Heart left ventricle (tissue), 16 donors: ENCODE results near the gene MRPL46. TPM values are rescaled to one million over a fixed set of nuclear protein-coding genes. Genes with fewer than 3 reads are reported as not detected.

Experiments used
- ATAC-seq, 4 donors: fragments of 200-7000 bp; cut with Tn5 transposase; one replicate each; pipeline ENCODE4 v1.9.1; 2020 to 2022; ENCODE audit warnings: moderate library complexity in 4 of 4, mild to moderate bottlenecking in 3 of 4, moderate number of reproducible peaks in 1 of 4
- DNase-seq, 5 donors: peaks; one replicate each; pipeline ENCODE4 v3.0.0-alpha.2; 2020
- H3K27ac ChIP-seq, 12 donors: fragments of 200-600 bp; sonication (generic) in 4 of 12; one replicate each; pipeline versions ENCODE4 v1.5.0 to v1.8.0; 2016 to 2022; ENCODE audit warnings: mild to moderate bottlenecking in 2 of 12
- H3K27me3 ChIP-seq, 9 donors: fragments of 200-600 bp; sonication (generic) in 2 of 9; one replicate each; pipeline versions ENCODE4 v1.5.1 to v1.8.0; 2016 to 2022; ENCODE audit warnings: mild to moderate bottlenecking in 3 of 9
- H3K36me3 ChIP-seq, 9 donors: fragments of 200-600 bp; sonication (generic) in 2 of 9; one replicate each; pipeline versions ENCODE4 v1.5.0 to v1.8.0; 2018 to 2022; ENCODE audit warnings: mild to moderate bottlenecking in 2 of 9
- H3K4me1 ChIP-seq, 12 donors: fragments of 200-600 bp; sonication (generic) in 4 of 12; one replicate each; pipeline versions ENCODE4 v1.5.0 to v1.8.0; 2016 to 2022; ENCODE audit warnings: mild to moderate bottlenecking in 3 of 12
- H3K4me3 ChIP-seq, 12 donors: fragments of 200-600 bp; sonication (generic) in 4 of 12; one replicate each; pipeline versions ENCODE4 v1.5.0 to v1.8.0; 2017 to 2022; ENCODE audit warnings: mild to moderate bottlenecking in 9 of 12, moderate library complexity in 4 of 12
- H3K9me3 ChIP-seq, 12 donors: fragments of 200-600 bp; sonication (generic) in 4 of 12; one replicate each; pipeline versions ENCODE4 v1.5.0 to v1.8.0; 2016 to 2022; ENCODE audit warnings: mild to moderate bottlenecking in 1 of 12
- POLR2A ChIP-seq, 2 donors: fragments of 450-650 bp; IDR thresholded peaks; one replicate each; pipeline ENCODE4 v1.6.1; 2017; ENCODE audit warnings: antibody characterized with exemption in 2 of 2, mild to moderate bottlenecking in 2 of 2, moderate library complexity in 2 of 2
- WGBS, 4 donors: extraction: QIAGEN DNeasy Blood & Tissue Kit in 2 of 4; methylation state at CpG; one replicate each; pipeline versions ENCODE4 v1.1.5 to v1.1.7; 2013 to 2018; 5-methylcytosine and 5-hydroxymethylcytosine counted together
- intact Hi-C, 10 donors: fragments of 100-400 bp; cut with DNase I; formaldehyde crosslinking; loops; one replicate each; pipeline versions ENCODE4 v1.11.1 to v1.14.2; 2022
- polyA plus RNA-seq, 2 donors: library from polyadenylated mRNA; stranded (reverse); fragments of 200-250 nt; gene quantifications; one replicate each; pipeline ENCODE4 v1.2.3, GENCODE V29; 2013
- total RNA-seq, 9 donors: library from RNA; depleted of rRNA in 2 of 9; stranded (reverse); fragments of >200 nt in 2 of 9; fragmentation: NEBNext Ultra II Directional in 3 of 9; extraction: Animal tissue kit (Norgen Biotek cat#: 25700) in 3 of 9; gene quantifications; one replicate each; pipeline versions ENCODE4 v1.1.0 to v1.2.4, GENCODE V29; 2016 to 2023
- TF ChIP-seq, protein P1 (sequence below), 12 donors: fragments of 200-600 bp; sonication (generic) in 4 of 12; IDR thresholded peaks; one replicate each; pipeline versions ENCODE4 v1.5.0 to v1.8.0; 2018 to 2022; ENCODE audit warnings: antibody characterized with exemption in 12 of 12, mild to moderate bottlenecking in 5 of 12
- donor health status: ischemic (EF 13 %, LVEDD 7.1; RV severe dilation, severe dysfunction).
- donor health status: healthy with polysubstance abuse.
- donor health status: DM: no; HTN: yes; CAD: no.
- donor health status: DM: no; HTN: no; CAD: no.
- donor health status: ischemic (EF 25% LVEDD 6.9; RV normal size, moderate dysfunction).
- donor health status: ischemic (EF 25% LVEDD 5.7; RV mildly dilated, moderate dysfunction).
- donor health status: healthy.
- donor health status: DM: yes; HTN: yes; CAD: no.
- donor health status: ischemic (EF 35%, LVEDD 5.7; RV mildly dilated, moderate dysfunction).
- donor health status: nonischemic (EF 11% LVEDD 7.7; RV severe dilation, severe dysfunction).
- donor health status: DM: yes; HTN: yes; CAD: no.
- donor health status: PGD.
- donor health status: ischemic (EF 29% LVEDD 5.4; RV normal size, mild dysfunction).
- donor health status: nonischemic (EF 23%, LVEDD 6.1; RV moderate dilation, normal function).

The MRPL46 gene
- total and polyA plus RNA-seq, 11 donors, result 40.7 to 113 (median 79.5) TPM

DNA sequence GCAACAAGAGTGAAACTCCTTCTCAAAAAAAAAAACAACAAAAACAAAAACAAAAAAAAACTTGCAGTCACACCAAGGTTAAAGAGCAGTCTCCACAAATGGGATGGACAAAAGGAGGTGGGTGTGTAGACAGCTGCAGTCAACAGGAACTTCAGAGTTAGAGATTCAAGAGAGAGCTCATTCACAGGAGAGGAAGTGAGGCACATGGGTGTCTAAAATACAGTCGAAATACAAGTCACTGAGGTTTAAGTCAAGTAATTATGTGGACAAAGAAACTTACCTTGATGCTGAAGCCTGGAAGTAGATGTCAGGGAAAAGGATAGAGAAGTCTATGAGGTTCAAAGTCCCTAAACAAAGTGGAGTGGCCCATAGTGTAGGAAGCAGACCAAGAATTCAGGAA lies 15.1 kb upstream of the MRPL46 start:
- intact Hi-C loops, result loop anchor here in 2 of 10 donors (10.0 kb wide), 2 partner anchors 343 to 353 kb away; no protein-coding TSS in a partner anchor
- H3K9me3 ChIP-seq, result no peaks in the 10 kb centered on the region
- DNase-seq (no peak), ATAC-seq (no peak)
- no peak overlapping the region for H3K4me3 ChIP-seq
- TF ChIP-seq, protein P1, sequence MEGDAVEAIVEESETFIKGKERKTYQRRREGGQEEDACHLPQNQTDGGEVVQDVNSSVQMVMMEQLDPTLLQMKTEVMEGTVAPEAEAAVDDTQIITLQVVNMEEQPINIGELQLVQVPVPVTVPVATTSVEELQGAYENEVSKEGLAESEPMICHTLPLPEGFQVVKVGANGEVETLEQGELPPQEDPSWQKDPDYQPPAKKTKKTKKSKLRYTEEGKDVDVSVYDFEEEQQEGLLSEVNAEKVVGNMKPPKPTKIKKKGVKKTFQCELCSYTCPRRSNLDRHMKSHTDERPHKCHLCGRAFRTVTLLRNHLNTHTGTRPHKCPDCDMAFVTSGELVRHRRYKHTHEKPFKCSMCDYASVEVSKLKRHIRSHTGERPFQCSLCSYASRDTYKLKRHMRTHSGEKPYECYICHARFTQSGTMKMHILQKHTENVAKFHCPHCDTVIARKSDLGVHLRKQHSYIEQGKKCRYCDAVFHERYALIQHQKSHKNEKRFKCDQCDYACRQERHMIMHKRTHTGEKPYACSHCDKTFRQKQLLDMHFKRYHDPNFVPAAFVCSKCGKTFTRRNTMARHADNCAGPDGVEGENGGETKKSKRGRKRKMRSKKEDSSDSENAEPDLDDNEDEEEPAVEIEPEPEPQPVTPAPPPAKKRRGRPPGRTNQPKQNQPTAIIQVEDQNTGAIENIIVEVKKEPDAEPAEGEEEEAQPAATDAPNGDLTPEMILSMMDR (IDR thresholded peaks at IDR 0.05), result no peak
- TF ChIP-seq POLR2A (IDR thresholded peaks at IDR 0.05), result no peak
- H3K27ac ChIP-seq, result no peak overlapping the region
- peaks cover 0 to 6% (median 0%) of the 10 kb centered on the region in 12 donors for H3K4me1 ChIP-seq
- peaks cover 0 to 28% (median 24%) of the 10 kb centered on the region in 9 donors for H3K36me3 ChIP-seq
- H3K27me3 ChIP-seq, result no peaks in the 10 kb centered on the region
- 48 to 58% (median 53%) methylated on average over 1 of the region's 1 CpG for WGBS, 4 donors

DNA sequence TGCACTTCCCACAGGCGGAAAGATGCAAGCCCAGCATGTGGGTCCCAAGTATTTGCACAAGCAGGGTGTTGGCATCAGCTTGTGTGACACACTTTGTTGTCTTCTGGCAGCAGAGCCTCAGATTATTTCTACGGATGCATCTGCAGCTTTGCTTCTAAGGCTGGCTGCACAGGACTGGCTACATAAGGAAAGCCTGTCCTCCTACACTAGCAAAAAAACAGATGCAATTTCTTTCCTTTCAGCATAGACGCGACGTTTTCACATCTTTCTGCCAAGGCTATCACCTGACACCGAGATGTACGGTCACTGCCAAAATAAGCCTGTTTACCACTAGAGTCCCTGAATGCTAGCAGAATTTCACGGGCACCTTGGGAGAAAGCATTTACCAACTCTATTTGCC lies 13.8 kb upstream of the MRPL46 start:
- H3K36me3 ChIP-seq, result peaks cover 0 to 41% (median 34%) of the 10 kb centered on the region in 9 donors

DNA sequence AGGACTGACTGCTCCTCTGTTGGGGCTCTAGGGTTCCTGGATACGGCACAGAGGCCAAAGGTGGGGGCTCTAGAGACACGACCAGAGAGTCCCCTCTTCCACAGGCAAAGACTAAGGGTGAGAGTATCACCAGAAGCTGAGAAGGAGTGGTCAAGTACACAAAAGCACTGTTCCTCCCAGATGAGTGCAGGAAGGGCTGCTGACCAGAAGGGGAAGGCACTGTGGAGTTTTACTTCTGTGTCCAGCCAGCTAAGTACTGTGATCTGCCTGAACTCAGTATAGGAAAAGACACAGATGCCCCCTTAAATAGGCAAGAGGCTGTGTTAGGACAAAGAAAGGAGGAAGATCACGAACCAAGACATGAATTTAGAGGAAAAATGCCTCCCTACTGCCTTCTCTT lies 12.0 kb upstream of the MRPL46 start:
- H3K27me3 ChIP-seq, result no peaks in the 10 kb centered on the region
- H3K9me3 ChIP-seq, result no peaks in the 10 kb centered on the region
- peaks cover 0 to 9% (median 0%) of the 10 kb centered on the region in 12 donors for H3K4me1 ChIP-seq
- peaks cover 0 to 59% (median 49%) of the 10 kb centered on the region in 9 donors for H3K36me3 ChIP-seq
- no peak for ATAC-seq
- WGBS, 4 donors, result 62 to 90% (median 86%) methylated on average over 3 of the region's 3 CpGs
- TF ChIP-seq POLR2A (IDR thresholded peaks at IDR 0.05), result no peak
- TF ChIP-seq, protein P1 (IDR thresholded peaks at IDR 0.05), result no peak
- intact Hi-C loops, result loop anchor here in 4 of 10 donors (5.0 to 10.0 kb wide), 3 partner anchors 93 to 356 kb away; no protein-coding TSS in a partner anchor
- H3K27ac ChIP-seq, result peak overlapping the region in 1 of 12 donors; percentile 3
- no peak overlapping the region for H3K4me3 ChIP-seq
- no peak for DNase-seq

More for the DNA sequence above, 13.8 kb upstream of the MRPL46 start:
- TF ChIP-seq, protein P1 (IDR thresholded peaks at IDR 0.05), result no peak
- TF ChIP-seq POLR2A (IDR thresholded peaks at IDR 0.05), result no peak
- intact Hi-C loops, result loop anchor here in 2 of 10 donors (10.0 kb wide), 2 partner anchors 344 to 354 kb away; no protein-coding TSS in a partner anchor
- no peak overlapping the region for H3K4me3 ChIP-seq
- ATAC-seq (no peak), DNase-seq (no peak)
- 64 to 78% (median 71%) methylated on average over 7 to 8 of the region's 8 CpGs for WGBS, 4 donors
- no peak overlapping the region for H3K27ac ChIP-seq
- H3K4me1 ChIP-seq, result peaks cover 0 to 9% (median 1%) of the 10 kb centered on the region in 12 donors
- H3K27me3 ChIP-seq, result no peaks in the 10 kb centered on the region
- no peaks in the 10 kb centered on the region for H3K9me3 ChIP-seq

DNA sequence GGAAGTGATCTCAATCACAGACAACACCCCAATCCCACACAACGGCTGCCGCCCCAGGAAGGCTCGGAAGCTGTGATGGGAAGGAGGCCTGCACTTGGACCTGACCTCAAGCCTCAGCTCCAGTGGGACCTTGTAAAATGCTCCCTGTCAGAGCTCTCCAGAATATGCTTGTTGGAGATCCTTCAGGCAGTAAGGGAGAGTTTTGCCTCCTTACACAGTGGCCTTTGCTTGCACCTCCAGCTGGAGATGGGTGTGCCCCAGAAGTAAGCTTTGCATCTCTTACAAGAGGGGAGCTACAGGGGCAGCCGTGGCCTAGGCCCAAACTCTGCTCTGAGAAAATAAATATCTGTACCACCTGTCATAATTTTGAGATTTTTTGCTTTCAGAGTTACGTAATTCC lies 10.7 kb upstream of the MRPL46 start:
- no peak overlapping the region for H3K4me3 ChIP-seq
- no peaks in the 10 kb centered on the region for H3K9me3 ChIP-seq
- no peak overlapping the region for H3K27ac ChIP-seq
- no peaks in the 10 kb centered on the region for H3K27me3 ChIP-seq
- no peak for ATAC-seq
- no peak for DNase-seq
- H3K36me3 ChIP-seq, result peaks cover 0 to 72% (median 62%) of the 10 kb centered on the region in 9 donors
- no peak for TF ChIP-seq POLR2A (IDR thresholded peaks at IDR 0.05)
- TF ChIP-seq, protein P1 (IDR thresholded peaks at IDR 0.05), result no peak
- 82 to 88% (median 85%) methylated on average over 5 of the region's 5 CpGs for WGBS, 4 donors
- peaks cover 0 to 9% (median 0%) of the 10 kb centered on the region in 12 donors for H3K4me1 ChIP-seq
- intact Hi-C loops, result loop anchor here in 7 of 10 donors (2.0 to 10.0 kb wide), 4 partner anchors 94 to 357 kb away; no protein-coding TSS in a partner anchor
